HepG2 (cell line): Measurements from ENCODE around the gene MOGAT3. TPM values are rescaled to one million over a fixed set of nuclear protein-coding genes. Genes with fewer than 3 reads are reported as not detected.

ENCODE experiments used
- BHLHE40 ChIP-seq: IDR thresholded peaks from 2 replicates; pipeline ENCODE4 v1.6.1; 2011; ENCODE audit warnings: low read length, improper control_type of control experiment
- ELF1 ChIP-seq: sonication (generic); formaldehyde crosslinking; IDR thresholded peaks from 2 replicates; pipeline ENCODE4 v1.4.0; 2020; ENCODE audit warnings: missing genetic modification reagents
- EZH2 ChIP-seq: conservative IDR thresholded peaks from 2 replicates; pipeline ENCODE4 v1.6.1; 2012; ENCODE audit warnings: mild to moderate bottlenecking, low read depth, low read length, moderate library complexity
- HMGXB4 ChIP-seq, 2 experiments: sonication (generic) in 1 of 2; formaldehyde crosslinking in 1 of 2; IDR thresholded peaks; 2 replicates each; pipeline versions ENCODE4 v1.4.0 to v1.6.1; 2018 to 2020; ENCODE audit warnings: missing genetic modification reagents in 2 of 2, borderline replicate concordance in 1 of 2, low read depth in 1 of 2, mild to moderate bottlenecking in 1 of 2, missing biosample characterization in 1 of 2
- KAT2B ChIP-seq: fragments of 150-350 bp; IDR thresholded peaks from 2 replicates; pipeline ENCODE4 v1.6.1; 2014; ENCODE audit warnings: low read depth, low read length, borderline replicate concordance
- MATR3 ChIP-seq: sonication (generic); formaldehyde crosslinking; IDR thresholded peaks from 2 replicates; pipeline ENCODE4 v1.4.0; 2020; ENCODE audit warnings: missing genetic modification reagents
- PITX1 ChIP-seq: sonication (generic); formaldehyde crosslinking; IDR thresholded peaks from 2 replicates; pipeline ENCODE4 v1.5.1; 2020; ENCODE audit warnings: mild to moderate bottlenecking, missing genetic modification reagents
- SUZ12 ChIP-seq: fragments of 150-350 bp; IDR thresholded peaks from 2 replicates; pipeline ENCODE4 v1.6.1; 2014; ENCODE audit warnings: low read depth, low read length
- TARDBP ChIP-seq: sonication (generic); formaldehyde crosslinking; IDR thresholded peaks from 2 replicates; pipeline ENCODE4 v1.8.0; 2022; ENCODE audit warnings: mild to moderate bottlenecking, missing genetic modification reagents
- ZNF530 ChIP-seq: sonication (generic); formaldehyde crosslinking; IDR thresholded peaks from 2 replicates; pipeline ENCODE4 v1.5.0; 2020; ENCODE audit warnings: low read depth, mild to moderate bottlenecking, missing genetic modification reagents
- ZNF646 ChIP-seq: sonication (generic); formaldehyde crosslinking; IDR thresholded peaks from 2 replicates; pipeline ENCODE4 v1.9.0; 2021; ENCODE audit warnings: mild to moderate bottlenecking, missing genetic modification reagents
- ZSCAN22 ChIP-seq: sonication (generic); formaldehyde crosslinking; IDR thresholded peaks from 2 replicates; pipeline ENCODE4 v1.4.0; 2020; ENCODE audit warnings: mild to moderate bottlenecking, missing genetic modification reagents
- ZSCAN9 ChIP-seq: IDR thresholded peaks from 2 replicates; pipeline ENCODE4 v1.6.1; 2016; ENCODE audit warnings: borderline replicate concordance
- polyA plus RNA-seq, 8 experiments: library from polyadenylated mRNA; depleted of rRNA in 3 of 8; stranded (reverse) in 7 of 8; unstranded in 1 of 8; fragments of >200 nt; fragmentation: Illumina TruSeq in 4 of 8; extraction: Trizol in 4 of 8; gene quantifications; 2 replicates each; pipeline versions ENCODE4 v1.2.1 to v1.2.3, GENCODE V29; 2011 to 2016; ENCODE audit warnings: low read depth in 4 of 8, missing spikeins in 1 of 8, mixed read lengths in 1 of 8; ENCODE audit not compliant: insufficient read depth in 1 of 8
- total RNA-seq, 5 experiments: library from RNA; depleted of rRNA; stranded (reverse); fragments of >200 nt; fragmentation: Illumina TruSeq; extraction: Trizol; gene quantifications; 2 replicates each; pipeline ENCODE4 v1.2.3, GENCODE V29; 2016; ENCODE audit warnings: low read depth in 1 of 5
- TF ChIP-seq, protein P1 (sequence below): sonication (generic); formaldehyde crosslinking; IDR thresholded peaks from 2 replicates; pipeline ENCODE4 v1.8.1; 2023; ENCODE audit warnings: mild to moderate bottlenecking, moderate library complexity, missing genetic modification reagents
- TF ChIP-seq, protein P2 (sequence below): sonication (generic); formaldehyde crosslinking; IDR thresholded peaks from 2 replicates; pipeline ENCODE4 v1.9.0; 2022; ENCODE audit warnings: missing genetic modification reagents, mild to moderate bottlenecking, borderline replicate concordance
- TF ChIP-seq, protein P3 (sequence below): sonication (generic); formaldehyde crosslinking; IDR thresholded peaks from 2 replicates; pipeline ENCODE4 v1.4.0; 2020; ENCODE audit warnings: missing genetic modification reagents

Gene MOGAT3
- total and polyA plus RNA-seq, 2 of the 13 experiments (the other 11 are each of a cell fraction or from before 2014, with no cell fraction given): 22.5 to 30.5 TPM

DNA sequence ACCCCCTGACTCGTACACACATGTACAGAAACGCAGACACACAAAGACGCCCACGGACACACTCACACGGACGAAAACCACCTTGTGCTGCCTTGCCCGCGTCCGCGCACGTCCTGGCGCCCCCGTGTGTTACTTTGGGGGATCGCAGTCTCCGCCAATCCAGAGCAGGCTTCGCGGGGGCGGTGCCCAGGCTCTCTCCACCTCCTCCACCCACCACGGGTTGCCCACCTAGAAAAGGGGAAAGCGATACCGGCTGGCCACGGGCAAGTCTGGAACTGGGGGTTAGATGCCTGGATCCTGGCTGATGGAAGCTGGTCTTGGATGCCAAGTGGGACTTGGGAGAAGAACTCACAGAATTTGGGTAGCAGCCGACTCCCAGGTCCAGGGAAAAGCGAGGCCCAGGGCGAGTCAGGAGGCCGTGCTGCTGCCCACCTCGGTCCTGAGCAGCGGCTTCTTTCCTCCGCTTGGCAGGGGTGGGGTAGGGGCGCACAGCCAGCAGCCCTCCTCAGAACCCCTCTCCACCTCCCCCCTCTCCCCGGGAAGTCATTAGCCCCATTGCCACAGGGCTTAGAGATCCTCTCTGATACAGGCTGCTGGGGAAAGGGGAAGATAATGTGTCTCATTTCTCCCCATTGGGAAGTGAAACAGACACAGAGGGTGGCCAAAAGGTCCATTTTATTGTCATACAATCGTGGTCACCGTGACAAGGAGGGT lies 30.8 kb downstream of the MOGAT3 start (continued):
- peak; percentile 82; the same call in 1 of the 2 replicates for TF ChIP-seq ZNF646 (CRISPR knock-in tag)
- no peak for TF ChIP-seq MATR3
- TF ChIP-seq BHLHE40: no peak
- TF ChIP-seq ZNF530 (CRISPR knock-in tag): no peak
- no peak for TF ChIP-seq PITX1
- TF ChIP-seq ZSCAN22 (CRISPR knock-in tag): no peak
- no peak for TF ChIP-seq TARDBP
- TF ChIP-seq ELF1 (CRISPR knock-in tag): no peak
- no peak for TF ChIP-seq HMGXB4 (CRISPR knock-in tag; IDR thresholded peaks at IDR 0.05; ENCODE audit: borderline replicate concordance in 1 of 2, low read depth in 1 of 2)
- no peak for TF ChIP-seq ZSCAN9 (CRISPR knock-in tag)
- no peak for TF ChIP-seq SUZ12
- TF ChIP-seq KAT2B: no peak
- TF ChIP-seq EZH2: no peak
- TF ChIP-seq, protein P1, sequence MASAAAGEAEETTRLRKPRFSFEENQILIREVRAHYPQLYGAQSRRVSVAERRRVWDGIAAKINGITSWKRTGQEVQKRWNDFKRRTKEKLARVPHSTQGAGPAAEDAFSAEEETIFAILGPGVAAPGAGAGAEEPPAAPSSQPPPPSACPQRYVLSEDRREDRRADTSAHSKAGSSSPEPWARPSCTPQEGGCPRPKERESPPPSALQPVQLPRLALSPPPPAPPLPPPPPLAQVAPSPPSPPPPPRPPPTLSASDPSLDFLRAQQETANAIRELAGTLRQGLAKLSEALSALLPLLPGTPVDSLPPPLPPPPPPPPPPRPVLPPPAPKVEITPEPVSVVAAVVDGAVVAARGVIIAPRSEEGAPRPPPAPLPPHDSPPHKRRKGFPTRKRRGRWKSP (CRISPR knock-in tag): 0 out of 2 replicates have a peak, but pooled peaks have one; percentile 18
- TF ChIP-seq, protein P2, sequence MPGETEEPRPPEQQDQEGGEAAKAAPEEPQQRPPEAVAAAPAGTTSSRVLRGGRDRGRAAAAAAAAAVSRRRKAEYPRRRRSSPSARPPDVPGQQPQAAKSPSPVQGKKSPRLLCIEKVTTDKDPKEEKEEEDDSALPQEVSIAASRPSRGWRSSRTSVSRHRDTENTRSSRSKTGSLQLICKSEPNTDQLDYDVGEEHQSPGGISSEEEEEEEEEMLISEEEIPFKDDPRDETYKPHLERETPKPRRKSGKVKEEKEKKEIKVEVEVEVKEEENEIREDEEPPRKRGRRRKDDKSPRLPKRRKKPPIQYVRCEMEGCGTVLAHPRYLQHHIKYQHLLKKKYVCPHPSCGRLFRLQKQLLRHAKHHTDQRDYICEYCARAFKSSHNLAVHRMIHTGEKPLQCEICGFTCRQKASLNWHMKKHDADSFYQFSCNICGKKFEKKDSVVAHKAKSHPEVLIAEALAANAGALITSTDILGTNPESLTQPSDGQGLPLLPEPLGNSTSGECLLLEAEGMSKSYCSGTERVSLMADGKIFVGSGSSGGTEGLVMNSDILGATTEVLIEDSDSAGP: peak; percentile 36; the same call in 1 of the 2 replicates
- TF ChIP-seq, protein P3, sequence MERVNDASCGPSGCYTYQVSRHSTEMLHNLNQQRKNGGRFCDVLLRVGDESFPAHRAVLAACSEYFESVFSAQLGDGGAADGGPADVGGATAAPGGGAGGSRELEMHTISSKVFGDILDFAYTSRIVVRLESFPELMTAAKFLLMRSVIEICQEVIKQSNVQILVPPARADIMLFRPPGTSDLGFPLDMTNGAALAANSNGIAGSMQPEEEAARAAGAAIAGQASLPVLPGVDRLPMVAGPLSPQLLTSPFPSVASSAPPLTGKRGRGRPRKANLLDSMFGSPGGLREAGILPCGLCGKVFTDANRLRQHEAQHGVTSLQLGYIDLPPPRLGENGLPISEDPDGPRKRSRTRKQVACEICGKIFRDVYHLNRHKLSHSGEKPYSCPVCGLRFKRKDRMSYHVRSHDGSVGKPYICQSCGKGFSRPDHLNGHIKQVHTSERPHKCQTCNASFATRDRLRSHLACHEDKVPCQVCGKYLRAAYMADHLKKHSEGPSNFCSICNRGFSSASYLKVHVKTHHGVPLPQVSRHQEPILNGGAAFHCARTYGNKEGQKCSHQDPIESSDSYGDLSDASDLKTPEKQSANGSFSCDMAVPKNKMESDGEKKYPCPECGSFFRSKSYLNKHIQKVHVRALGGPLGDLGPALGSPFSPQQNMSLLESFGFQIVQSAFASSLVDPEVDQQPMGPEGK (CRISPR knock-in tag): 0 out of 2 replicates have a peak, but pooled peaks have one; percentile 22
